ENCODE data around the gene MICU1. TPM values are rescaled to one million over a fixed set of nuclear protein-coding genes. Genes with fewer than 3 reads are reported as not detected.

Gene MICU1
- total and polyA plus RNA-seq, 2 of the 13 experiments (the other 11 are each of a cell fraction or from before 2014, with no cell fraction given): 32.5 to 56.1 TPM

GRCh38 chr10:72320676-72321247 is 305.1 kb downstream of the MICU1 start (continued):
- TF ChIP-seq NFAT5 (CRISPR knock-in tag; IDR thresholded peaks at IDR 0.05) (no peak), ZNF20 (CRISPR knock-in tag; IDR thresholded peaks at IDR 0.05) (no peak), ZNF253 (CRISPR knock-in tag; IDR thresholded peaks at IDR 0.05; ENCODE audit: borderline replicate concordance) (no peak), ZNF124 (CRISPR knock-in tag; IDR thresholded peaks at IDR 0.05) (no peak), ZFP36L1 (CRISPR knock-in tag; IDR thresholded peaks at IDR 0.05) (no peak), CAMTA2 (CRISPR knock-in tag; IDR thresholded peaks at IDR 0.05; ENCODE audit: borderline replicate concordance) (no peak), ZNF33B (CRISPR knock-in tag; IDR thresholded peaks at IDR 0.05) (no peak), ZNF598 (CRISPR knock-in tag; IDR thresholded peaks at IDR 0.05; ENCODE audit: borderline replicate concordance) (no peak), HIVEP1 (CRISPR knock-in tag; IDR thresholded peaks at IDR 0.05) (peak; percentile 64; the same call in 1 of the 2 replicates), CEBPG (CRISPR knock-in tag; IDR thresholded peaks at IDR 0.05) (peak; percentile 99), MED8 (CRISPR knock-in tag; IDR thresholded peaks at IDR 0.05; ENCODE audit: insufficient replicate concordance) (peak; percentile 75), ZBTB34 (CRISPR knock-in tag; IDR thresholded peaks at IDR 0.05) (no peak), ATRX (CRISPR knock-in tag; IDR thresholded peaks at IDR 0.05; ENCODE audit: borderline replicate concordance) (no peak), PATZ1 (CRISPR knock-in tag; IDR thresholded peaks at IDR 0.05) (peak; percentile 34), ZNF570 (CRISPR knock-in tag; IDR thresholded peaks at IDR 0.05; ENCODE audit: borderline replicate concordance) (no peak), PRMT3 (CRISPR knock-in tag; IDR thresholded peaks at IDR 0.05; ENCODE audit: borderline replicate concordance, low read depth) (no peak), ZNF747 (CRISPR knock-in tag; IDR thresholded peaks at IDR 0.05; ENCODE audit: borderline replicate concordance) (no peak)

All from HepG2 (cell line).